Activated CD4-positive, CD25-positive, alpha-beta regulatory T cell treated with anti-CD3 and anti-CD28 coated beads, Interleukin-2, amount 50 U/mL, for 72 hours (primary cell): ENCODE results near the gene SDK1.
"Not testable (repeated sequence)": the region's sequence is repeated elsewhere in the genome, so short reads cannot be mapped to it uniquely, and the experiment has no call there.

ENCODE experiments used
- DNase-seq: peaks from one replicate; pipeline ENCODE4 v3.0.0; 2021

SDK1 gene

DNA sequence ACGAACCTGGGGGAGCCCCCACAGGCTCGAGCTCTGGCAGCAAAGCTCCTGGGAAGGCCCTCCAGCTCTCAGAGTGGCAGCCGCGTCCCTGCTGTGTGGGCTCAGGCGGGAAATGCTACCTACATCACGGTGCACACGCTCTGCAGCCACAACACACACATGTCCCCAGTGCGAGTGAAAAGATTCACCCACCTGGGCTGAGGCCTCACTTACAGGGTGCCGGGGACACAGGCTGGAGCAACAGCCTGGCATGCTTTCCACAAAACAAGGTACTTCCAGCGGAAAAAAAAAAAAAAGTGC lies 970.6 kb downstream of the SDK1 start:
- DNase-seq, result no peak

DNA sequence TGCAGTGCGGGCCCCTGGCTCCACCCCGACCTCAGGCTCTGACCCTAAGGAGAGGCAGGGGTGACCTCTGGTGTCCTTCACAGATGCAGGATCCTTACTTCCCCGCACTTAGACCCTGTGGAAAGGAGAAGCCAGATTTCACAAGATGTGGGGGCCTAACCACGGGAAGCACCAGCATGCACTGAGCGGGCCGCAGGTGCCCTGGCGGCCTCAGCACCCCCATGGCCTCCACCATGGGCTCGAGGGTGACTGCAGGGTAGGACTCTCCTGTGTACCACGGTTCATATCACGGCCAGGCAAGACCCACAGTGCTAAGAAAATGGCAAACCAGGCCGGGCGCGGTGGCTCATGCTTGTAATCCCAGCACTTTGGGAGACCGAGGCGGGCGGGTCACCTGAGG lies 971.1 kb downstream of the SDK1 start:
- DNase-seq, result no peak

DNA sequence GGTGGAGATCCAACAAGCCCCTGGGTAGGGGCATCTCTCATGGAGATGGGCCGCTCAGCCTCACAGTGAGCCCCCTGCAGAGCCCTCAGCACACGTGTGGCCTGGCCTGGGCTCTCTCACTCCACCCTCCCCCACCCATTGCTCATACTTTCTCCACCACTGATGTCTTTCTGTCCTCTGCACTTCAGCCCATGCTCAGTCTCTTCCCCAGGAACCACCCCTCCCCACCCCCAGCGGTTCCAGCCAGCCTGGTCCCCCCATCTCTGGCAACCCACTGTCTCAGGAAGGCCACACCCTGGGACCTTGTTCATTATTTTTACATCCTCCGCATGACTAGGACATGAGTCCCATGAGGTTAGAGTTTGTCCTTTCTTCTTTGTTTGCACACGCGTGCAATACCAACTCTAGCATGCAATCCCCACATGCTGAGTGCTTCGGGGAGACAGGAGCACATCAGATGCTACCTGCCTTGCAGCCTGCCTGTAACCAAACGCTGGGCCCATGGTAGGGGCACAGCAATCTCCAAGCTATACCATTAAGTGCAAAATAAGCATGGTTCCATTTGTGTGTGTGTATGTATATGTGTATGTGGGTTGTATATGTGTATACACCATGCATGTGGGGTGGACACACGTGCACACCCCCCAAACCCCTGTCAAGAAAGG lies 972.6 kb downstream of the SDK1 start:
- DNase-seq, result no peak

DNA sequence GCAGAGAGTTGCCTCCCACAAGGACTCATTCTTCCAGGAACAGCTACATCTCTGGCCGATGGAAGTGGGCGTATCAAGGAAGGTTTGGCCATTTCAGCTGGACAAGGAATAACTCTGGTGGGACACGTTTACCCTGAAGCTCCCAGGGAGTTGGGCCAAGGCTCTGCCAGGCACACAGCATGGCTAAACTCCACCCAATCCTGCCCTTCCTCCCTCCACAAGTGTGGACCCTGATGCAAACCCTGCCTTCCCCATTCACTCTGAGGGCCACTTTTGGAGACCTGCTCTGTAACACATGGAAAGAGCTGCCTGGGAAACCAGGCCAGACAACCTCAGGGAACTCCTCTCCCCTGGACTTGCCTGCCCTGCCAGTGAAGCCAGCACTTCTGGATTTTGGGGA lies 973.2 kb downstream of the SDK1 start:
- DNase-seq, result no peak

DNA sequence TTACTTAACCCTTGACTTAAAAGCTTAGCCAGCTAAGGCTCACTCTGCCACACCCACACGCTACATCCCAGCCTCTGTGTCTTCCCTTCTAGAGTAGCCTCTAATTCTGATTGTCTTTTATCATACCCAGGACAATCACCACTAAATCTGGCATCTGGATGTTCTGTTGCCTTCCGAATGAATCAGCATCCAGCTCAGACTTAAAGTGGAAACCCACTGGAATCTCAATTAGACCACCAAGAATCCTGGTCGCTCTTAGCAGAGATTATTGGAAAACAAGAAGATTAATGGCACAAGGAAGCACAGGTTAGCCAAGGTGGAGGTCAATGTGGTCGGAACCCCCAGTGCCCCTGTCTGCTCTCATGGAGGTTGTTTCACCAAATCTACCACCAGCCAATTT lies 976.9 kb downstream of the SDK1 start:
- no peak for DNase-seq

DNA sequence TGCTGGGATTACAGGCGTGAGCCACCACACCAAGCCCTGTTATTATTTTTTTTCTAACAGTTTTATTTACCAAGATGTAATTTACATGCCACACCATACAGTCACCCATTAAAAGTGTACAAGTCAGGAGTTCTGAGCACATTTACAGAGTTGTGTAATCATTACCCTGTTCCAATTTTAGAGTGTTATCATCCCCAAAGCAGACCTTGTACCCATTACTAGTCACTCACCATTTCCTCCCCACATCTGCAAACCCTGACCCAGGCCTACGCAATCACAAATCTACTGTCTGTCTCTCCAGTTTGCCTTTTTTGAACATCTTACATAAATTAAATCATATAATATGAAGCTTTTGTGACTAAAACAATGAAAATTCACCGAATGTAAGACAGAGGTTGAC lies 978.2 kb downstream of the SDK1 start:
- no peak for DNase-seq

DNA sequence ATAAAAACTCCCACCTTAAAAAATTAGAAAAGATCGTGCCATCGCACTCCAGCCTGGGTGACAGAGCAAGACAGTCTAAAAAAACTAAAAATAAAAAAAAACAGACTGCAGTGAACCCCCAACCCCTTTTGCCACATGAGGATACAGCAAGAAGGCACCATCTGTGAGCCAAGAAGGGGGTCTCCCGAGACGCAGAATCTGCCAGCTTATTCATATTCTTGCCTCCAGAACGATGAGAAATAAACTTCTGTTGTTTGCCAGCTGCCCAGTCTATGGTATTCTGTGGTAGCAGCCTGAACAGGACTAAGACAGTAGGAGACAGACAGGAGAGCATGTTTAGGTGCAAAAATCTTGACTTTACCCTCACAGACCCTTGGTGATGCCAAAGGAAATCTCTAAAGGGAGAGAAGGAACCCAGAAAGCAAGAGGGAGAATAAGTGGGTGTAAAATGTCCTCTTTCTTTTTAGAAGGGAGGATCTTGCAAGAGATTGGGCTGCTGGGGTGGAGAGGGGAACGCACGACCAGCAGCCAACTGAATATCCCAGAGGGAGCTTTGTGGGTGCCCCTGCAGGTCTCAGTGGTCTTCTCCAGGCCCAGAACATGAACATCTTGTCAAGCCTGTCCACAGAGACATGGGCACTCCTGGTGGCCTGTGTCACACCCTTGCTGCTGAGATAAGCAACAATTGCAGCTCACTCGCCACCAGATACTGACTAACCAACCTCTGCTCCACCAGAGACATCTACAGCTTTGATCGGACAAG lies 980.4 kb downstream of the SDK1 start:
- no peak for DNase-seq

DNA sequence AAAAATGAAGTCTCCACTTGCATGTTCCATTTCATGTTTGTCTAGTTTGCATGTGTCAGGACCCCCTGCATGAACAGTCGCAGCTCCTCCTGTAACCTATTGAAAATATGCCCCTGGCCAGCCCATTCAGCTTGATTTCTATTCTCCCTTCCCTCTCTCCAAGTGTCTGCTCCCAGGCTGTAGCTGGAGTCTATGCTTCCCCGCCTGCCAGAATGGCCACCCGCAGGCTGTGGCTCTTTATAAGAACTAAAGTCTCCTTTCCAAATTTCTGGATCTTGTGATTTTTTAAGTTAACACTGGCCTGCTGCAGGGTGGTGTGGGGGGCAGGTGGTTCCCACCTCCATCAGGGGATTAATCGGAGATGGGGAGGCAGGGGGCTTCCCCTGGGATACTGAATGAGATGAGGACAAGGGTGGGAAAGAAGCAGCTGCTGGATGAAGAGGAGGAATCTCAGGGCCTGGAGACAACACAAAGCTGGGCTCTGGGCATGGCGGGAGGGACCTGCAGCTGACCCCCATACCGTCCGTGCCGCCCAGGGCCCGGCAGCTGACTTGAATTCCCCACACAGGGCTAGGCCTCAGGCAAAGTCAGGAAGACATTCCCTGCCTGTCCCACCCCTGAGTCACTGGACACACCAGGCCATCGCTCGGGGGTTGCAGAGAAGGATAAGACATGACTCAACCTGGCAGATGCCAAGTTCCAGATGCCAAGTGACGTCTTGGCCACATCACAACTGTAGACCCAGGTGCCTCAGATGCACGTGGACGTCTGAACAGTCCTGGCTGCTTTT lies 981.6 kb downstream of the SDK1 start:
- DNase-seq, result no peak

DNA sequence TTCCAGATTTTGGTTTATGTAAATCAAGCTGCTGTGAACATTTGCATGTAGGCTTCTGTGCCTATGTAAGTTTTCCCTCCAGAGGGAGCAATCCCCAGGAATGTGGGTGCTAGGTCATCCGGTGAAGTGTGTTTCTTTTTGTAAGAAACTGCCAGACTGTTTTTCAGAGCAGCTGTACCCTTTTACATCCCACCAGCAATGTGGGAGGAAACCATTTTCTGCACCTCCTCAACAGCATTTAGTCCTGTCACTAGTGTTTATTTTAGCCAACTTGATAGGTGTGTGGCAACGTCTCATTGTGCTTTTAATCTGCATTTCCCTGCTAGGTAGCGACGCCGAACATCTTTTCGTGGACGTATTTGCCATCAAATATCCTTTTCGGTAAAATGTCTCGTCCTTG lies 985.3 kb downstream of the SDK1 start:
- no peak for DNase-seq

DNA sequence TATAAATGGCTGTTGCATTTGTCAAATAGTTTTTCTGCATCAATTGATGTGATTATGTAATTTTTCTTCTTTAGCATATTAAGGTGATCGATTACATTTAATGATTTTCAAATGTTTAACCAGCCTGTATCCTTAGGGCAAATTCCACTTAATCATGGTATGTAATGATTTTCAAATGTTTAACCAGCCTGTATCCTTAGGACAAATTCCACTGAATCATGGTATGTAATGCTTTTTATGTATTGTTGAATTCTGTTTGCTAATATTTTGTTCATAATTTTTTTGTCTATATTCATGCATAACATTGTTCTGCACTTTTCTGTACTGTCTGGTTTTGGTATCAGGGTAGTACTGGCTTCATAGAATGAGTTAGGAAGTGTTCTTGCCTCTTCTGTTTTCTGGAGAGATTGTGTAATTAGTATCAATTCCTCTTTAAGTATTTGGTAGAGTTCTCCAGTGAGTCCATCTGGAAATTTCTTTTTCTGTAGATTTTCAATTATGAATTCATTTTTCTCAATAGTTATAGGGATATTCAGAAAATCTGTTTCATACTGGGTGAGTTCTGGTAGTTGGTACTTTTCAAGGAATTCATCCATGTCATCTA lies 987.8 kb downstream of the SDK1 start:
- DNase-seq, result no peak

DNA sequence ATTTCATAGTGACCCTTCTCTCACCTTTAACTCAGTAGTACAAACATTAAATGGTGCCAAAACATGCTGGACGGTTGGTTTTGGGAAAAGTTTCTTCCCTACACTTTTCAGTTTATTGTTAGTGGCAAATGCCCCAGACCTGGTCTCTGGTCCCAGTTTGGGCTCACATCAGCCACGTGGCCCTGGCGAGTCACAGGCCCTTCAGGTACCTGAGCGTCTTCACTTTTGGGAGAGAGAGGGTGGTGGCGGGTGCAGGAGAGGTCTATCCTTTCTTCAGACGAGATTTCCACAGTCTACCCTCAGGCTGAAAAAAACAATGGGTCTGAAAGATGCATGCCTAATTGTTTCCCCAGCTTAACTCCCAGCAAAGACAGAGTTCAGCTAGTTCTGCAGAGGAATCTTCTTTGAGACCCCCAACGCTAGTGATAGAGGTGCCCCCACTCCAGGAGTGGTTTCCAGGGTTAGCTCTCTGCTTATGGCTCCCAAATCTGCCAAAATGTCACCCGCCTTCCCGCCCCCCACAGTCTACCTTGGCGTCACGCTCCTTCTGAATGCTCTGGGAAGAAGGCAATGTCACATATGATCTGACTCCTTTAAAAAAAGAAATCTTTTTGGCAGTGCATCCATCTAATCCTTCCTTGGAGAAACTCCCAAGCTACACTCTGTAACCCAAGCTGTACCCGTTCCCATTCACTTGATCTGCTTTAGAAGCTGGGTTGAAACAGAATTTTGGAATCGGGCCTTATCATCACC lies 996.3 kb downstream of the SDK1 start:
- no peak for DNase-seq

DNA sequence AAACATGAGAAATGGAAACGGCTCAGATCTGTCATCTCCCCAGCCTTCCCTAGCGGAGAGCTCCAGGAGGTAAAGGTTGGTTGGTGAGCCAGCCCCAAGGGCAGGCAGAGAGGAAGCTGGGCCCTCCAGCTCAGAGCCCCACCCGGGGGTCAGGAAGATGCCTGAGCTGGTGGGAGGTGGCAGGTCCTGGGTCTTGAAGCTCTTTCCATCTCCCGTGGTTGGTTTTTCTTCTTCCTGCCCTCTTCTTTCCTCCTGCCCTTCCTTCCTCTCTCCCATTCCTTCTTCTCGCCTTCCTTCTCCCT lies 996.8 kb downstream of the SDK1 start:
- no peak for DNase-seq

DNA sequence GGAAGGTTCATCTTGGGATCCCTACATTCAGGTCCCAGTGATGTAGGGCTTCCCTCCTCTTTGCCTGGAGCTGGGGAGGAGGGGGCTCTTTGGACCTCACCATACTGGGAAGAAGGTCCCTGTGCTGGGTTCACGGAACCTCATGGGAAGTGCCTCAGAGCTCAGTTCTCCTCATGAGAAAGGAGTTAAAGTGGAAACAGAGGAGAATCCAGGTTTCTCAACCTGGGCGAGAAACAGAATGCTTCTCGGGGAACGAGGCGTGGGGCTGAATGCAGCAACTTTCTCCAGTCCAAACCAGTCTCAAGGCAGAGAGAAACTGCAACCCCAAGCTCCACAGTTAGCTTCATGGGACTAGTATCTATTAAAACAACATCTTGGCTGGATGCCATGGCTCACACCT lies 998.4 kb downstream of the SDK1 start:
- DNase-seq, result no peak

DNA sequence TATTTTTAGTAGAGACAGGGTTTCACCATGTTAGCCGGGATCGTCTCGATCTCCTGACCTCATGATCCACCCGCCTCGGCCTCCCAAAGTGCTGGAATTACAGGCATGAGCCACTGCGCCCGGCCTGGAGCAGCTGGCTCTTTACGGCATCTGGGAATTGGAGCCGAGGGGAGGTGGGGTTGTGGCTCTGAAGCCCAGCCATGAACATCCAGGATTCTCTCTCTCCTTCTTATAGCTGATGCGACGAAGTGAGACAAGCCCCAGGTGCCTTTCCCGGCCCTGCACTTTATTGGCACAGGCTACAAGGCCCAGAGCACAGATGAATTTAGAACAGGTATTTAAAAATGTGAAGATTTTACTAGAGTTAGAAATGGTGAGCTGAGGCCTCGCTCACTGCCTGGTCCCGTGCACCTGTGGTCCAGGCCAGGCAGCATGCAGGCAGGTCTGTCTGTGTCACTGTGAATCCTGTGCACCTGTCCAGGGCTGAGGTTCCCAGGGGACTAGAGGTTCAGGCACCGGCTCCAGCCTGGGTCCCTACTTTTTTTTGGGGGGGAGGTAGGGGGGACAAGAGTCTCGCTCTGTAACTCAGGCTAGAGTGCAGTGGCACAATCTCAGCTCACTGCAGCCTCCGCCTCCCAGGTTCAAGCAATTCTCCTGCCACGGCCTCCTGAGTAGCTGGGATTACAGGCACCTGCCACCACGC lies 1001.3 kb downstream of the SDK1 start:
- no peak for DNase-seq

DNA sequence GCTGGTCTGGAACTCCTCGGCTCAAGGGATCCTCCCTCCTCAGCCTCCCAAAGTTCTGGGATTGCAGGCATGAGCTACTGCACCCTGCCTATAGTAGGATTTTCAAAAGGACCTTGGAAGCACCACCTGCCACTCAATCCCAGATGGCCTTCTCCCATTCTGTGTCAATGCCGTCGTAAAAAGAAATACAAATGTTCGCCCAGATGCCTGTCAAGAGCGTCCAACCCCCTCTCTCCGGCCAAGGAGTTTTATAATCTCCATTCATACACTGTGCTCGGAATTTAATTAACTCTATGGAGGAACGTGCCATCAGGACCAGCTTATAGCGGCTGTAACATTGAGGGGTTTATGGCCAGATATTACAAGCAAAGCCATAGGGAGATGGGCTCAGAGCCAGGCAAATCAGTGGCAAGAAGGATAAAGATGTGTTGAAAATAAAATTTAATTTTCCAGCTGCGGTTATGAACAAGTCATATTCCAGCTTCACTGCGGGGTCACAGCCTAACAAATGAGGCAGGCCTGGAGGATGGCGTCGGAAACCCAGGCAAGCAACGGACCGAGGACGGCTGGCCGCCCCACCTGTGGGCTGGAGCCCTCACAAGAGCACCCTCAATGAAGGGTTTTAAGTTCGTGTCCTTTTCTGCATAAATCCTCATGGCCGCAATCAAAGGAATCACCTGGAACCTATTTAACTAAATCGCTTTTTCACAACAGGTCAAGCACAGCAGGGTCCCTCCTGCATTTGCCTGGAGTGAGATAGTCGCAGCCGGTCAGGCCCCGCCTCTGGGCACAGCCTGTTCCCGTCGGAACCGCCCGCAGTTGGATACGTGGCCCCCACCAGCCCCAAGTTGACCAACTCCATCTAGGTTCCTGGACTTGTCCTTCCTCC lies 1006.5 kb downstream of the SDK1 start:
- no peak for DNase-seq

DNA sequence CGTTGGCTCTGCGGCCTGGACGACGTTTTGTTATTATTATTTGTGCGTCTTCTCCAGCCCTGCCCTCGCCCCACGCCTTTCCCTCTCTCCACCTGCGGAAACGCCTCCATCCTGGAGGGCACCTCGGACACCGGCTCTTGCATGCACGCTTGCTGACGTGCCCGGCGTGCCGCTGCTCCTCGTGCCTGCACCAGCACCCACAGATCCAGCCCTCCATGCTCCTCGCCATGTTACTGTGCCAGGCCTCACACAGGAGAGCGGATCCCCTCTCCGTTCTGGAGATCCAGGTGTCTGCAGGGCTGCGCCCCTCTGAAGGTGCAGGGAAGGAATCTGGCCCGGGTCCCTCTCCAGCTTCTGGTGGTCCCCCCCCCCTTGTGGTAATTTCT lies 1007.1 kb downstream of the SDK1 start:
- no peak for DNase-seq

DNA sequence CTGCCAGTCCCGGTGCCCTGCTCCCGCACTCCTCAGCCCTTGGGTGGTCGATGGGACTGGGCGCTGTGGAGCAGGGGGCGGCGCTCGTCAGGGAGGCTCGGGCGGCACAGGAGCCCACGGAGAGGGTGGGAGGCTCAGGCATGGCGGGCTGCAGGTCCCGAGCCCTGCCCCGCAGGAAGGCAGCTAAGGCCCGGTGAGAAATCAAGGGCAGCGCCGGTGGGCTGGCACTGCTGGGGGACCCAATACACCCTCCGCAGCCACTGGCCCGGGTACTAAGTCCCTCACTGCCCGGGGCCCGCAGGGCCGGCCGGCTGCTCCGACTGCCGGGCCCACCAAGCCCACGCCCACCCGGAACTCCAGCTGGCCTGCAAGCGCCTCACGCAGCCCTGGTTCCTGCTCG lies 1012.9 kb downstream of the SDK1 start:
- DNase-seq, result not testable (repeated sequence)

DNA sequence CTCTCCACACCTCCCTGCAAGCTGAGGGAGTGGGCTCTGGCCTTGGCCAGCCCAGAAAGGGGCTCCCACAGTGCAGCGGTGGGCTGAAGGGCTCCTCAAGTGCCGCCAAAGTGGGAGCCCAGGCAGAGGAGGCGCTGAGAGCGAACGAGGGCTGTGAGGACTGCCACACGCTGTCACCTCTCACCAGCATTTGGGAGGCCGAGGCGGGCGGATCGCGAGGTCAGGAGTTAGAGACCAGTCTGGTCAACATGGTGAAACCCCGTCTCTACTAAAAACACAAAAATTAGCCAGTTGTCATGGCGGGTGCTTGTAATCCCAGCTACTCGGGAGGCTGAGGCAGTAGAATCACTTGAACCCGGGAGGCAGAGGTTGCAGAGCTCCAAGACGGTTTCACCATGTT lies 1013.3 kb downstream of the SDK1 start:
- not testable (repeated sequence) for DNase-seq
